HG03066 (cell line): ENCODE results near the gene KCNIP1.

ENCODE experiments used
- ATAC-seq: cut with Tn5 transposase; IDR thresholded peaks from one replicate; pipeline ENCODE4 v1.9.1; 2021; ENCODE audit warnings: low read depth; ENCODE audit not compliant: unreplicated experiment

The KCNIP1 gene

DNA sequence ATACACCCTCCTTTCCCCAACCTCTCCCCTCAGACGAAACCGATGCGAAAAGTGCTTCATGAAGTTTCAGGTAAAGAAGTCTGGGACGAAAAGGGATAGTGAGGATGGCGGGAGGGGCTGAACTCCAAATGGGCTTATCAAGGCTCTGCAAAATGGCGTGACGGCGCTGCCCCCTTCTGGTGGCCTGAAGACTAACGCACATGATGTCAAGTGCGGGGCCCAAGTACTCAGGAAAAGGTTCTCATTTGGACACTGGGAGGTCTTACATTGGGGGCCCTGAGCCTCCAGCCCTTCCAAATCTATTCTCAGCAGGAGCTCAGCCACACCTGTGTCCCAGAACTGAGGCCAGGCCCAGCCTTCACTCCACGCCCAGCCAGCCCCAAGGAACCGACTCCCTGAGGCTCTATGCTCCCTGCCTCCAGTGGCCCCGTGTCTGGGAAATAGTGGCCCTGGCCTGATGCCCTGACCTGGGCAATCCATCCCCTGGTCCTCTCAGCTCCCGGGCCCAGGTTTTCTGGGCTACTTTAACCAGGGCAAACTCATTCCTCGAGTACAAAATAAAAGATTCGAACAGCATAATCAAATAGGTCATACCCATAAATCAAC, 119.9 kb downstream of the KCNIP1 start:
- ATAC-seq, result no peak

- no peak for ATAC-seq
Observed at GRCh38 chr5:170625221-170626165, 121.7 kb downstream of the KCNIP1 start.

DNA sequence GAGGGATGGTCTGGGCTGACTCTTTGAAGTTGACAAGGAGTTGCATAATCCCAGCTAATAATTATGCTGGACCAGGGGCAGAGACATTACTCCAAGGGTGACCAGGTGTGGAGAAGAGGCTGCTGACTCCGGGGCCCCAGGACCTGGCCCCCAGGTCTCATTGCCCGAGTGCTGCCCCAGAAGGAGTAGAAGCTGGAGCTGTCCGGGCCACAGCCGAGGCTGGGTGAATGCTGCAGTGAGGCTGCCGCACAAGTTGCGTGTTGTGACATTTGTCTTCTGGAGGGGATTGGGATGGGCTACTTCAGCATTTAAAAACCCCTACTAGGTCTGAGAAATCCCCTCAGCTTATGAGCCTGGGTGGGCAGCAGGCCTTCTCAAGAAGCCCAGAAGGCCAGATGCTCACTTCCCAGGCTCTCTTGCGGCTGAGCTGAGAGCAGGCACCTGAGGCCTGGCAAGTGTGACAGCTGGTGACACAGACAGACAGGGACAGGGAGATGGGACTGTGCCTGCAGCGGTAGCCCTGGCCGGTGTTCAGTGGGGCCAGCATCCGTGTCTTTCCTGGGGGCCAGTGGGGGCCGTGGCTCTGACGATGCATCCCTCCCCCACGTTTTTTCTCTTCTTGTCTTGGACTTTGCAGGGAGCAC, 122.8 kb downstream of the KCNIP1 start:
- ATAC-seq, result no peak

- ATAC-seq, result no peak
Observed at GRCh38 chr5:170627271-170627670, 123.5 kb downstream of the KCNIP1 start.

- ATAC-seq, result no peak
Observed at GRCh38 chr5:170628028-170628427, 124.2 kb downstream of the KCNIP1 start.

DNA sequence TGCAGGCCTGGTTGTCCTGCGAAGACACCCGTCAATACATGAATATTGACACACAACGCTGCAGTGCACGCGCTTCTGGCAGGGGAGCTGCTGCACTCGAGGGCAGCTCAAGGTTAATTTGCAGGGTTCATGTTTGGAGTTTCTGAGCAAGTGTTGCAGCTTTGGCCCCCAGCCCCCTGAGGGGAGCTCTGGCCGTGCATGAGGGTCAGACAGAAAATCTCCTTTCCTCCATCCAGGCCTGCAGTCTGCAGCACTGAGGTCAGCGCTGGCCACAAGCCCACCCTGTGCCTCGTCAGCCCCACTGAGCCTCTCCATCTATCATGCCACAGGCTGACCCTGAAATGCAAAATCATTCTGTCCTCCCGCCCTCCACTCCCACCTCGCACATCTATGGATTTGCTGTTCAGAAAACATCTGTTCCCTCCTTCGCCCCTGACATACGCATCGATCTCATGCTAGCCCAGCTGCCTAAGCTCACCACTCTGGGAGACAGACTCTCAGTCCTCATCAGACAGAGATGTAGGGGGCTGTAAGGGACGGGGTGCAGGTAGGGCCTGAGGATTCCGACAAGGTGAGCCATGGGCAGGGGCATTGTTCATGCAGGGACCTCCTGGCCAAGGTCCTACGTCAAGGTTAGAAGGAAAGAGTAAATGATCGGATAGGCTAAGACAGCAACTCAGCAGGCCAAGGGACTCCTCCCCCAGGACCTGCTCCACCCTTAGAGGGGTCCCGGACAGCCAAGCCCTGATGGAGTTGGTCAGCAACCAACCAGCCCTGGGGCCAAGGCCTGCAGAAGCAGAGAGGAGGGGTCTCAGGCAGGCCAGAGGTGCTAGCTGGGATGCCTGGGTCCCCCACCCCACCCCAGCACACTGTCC, 125.1 kb downstream of the KCNIP1 start:
- ATAC-seq, result no peak

- ATAC-seq, result no peak
Observed at GRCh38 chr5:170629566-170630175, 125.9 kb downstream of the KCNIP1 start.

DNA sequence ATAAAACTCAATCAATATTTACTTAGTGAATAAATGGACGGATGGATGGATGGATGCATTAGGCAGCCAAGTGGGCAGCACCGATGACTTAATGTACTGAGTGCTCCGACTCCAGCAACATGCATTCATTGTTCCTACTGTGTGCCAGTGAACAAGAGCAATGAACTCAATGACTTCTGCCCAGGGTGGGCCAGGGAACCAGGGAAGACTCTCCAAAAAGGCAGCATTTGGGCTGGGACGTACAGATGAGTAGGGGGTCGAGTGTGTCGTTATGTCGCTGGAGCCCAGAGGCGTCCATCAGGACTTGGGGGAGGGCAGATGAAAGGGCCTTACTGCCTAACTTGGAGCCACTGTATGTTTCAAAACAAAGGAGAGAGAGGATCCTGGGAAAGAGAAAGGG, 126.4 kb downstream of the KCNIP1 start:
- no peak for ATAC-seq

DNA sequence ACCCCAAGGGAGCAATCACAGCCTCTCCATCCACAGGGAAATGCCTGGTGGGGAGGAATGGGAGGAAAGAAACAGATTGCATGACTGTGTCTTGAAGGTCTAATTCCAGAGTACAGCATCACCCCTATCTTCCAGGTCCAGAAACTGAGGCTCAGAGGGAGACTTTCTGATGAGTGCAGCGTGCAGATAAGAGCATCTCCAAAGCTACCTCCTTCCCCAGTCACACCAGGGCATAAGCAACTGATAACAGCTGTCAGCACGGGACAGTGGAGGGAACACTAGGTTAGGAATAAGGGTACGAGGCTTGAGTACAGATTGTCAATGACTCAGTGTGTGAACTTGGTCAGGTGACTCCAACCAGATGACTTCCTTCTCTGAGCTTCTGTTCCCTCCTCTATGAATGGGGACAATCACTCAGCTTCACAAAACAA, 126.9 kb downstream of the KCNIP1 start:
- ATAC-seq, result no peak

DNA sequence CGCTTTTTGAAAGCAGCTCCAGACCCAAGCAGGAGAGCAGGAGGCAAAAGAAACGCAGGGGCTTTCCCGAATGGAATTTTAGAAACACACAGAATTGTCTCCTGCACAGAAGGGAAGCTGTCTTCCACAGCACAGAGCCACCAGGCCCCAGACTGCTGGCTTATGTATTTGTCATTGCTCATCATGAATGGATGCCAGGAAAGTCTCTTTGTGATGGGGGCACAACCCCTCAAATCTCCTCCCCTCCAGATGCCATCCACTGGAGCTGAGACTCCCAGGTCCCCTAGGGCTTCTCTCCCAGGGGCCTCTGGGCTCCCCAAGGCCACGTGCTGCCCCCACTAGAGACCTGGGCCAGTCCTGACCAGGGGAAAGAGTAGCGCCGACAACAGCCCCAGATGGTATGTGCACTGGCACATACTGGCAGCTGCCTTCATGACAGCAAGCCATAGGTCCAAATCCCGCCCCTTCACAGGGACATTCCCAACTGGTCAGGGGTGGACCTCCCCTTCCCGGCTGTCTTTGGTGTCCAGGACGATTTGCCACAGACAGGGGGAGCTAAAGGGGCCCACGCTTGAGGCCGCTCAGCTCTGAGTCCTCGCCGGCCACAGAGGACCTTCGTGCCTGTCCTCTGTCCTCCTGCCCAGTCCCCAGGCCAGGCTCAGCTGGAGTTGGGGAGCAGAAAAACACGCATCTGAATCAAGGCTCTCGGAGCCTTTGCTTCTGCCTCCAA, 127.8 kb downstream of the KCNIP1 start:
- no peak for ATAC-seq

DNA sequence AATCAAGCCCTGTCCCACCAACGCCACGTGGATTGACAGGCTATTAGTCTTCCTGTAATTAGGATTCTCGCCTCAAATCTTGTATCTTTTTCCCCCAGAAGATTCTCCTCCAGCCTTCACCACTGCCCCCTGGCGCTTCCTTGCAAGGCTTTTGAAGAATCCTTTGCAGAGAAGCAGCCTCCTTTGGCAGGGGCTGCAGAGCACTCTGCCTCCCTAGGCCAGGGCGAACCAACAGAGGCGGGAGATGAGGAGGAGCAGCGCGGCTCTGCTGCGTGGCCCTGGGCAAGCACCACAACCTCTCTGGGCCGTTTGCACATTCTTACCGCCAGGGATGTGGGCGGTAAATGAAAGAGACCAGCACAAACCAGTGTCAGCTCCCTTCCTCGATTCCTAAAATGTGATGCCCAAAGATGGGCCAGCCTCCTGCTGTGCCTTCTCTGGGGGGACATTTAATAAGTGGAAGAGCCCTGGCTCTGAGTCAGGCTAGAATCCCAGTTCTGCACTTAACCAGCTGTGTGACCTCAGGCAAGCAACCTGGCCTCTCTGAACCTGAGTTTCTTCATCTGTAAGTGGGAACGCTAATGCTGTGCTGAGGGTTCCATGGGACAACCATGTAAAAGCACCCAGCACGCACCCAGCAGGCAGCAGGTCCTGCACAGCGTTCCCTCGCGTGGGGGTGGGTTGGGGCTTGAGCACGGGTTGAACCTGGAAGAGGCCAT, 128.6 kb downstream of the KCNIP1 start:
- ATAC-seq, result no peak

- no peak for ATAC-seq
Observed at GRCh38 chr5:170632985-170633234, 129.1 kb downstream of the KCNIP1 start.

DNA sequence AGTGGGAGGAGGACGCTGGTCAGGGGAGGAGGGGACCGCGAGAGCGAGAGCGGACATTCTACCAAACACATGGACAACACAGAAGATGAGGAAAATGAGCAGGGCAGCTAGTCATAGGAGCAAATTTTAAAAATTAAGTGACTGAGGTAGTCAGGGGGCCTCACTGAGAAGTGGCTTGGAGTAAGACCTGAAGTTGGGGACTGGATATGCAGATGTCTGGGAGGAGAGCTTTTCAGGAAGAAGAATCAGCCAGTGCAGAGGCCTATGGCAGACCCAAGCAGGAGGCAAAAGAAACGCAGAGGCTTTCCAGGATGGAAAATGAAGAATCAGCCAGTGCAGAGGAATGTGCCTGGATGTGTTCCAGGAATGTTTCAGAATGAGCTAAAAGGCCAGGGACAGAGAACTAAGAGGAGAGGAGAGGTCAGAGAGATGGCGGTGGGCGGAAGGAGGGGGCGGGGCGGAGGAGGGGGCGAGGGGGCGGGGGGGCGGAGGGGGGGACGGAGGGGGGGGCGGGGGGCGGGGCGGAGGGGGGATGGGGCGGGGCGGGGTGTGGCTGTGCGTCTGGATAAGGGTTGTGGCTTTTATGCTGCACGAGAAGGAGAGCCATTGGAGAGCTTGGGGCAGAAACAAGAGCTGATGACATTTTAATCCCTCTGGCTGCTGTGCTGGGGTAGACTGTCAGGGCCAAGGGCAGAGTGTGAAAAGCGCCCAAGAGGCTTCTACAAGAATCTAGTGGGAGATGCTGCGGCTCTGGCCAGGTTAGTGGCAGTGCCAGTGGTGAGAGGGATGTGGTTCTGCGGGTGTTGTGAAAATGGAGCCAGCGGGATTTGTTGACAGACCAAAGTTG, 129.6 kb downstream of the KCNIP1 start:
- ATAC-seq, result no peak

GRCh38 chr5:170634256-170634990, 130.6 kb downstream of the KCNIP1 start:
- ATAC-seq, result no peak

- no peak for ATAC-seq
Observed at GRCh38 chr5:170635706-170636105, 131.9 kb downstream of the KCNIP1 start.

DNA sequence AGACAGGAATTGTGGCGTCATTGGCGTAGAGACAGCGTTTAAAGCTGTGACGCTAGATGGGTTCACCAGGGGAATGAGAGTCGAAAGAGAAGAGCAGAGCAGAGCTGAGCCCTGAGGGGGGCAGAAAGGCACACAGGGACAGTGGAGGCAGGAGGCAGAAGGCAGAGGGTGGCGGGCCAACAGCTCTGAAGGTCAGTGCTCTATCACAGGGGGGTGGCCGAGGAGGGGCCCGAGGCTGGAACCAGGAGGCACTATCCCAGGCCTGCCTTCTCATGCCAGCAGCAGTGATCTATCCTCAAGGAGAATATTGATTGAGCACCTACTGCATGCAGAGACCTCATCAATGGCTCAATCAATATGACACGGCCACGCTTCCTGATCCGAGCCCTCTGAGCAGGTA, 132.4 kb downstream of the KCNIP1 start:
- ATAC-seq, result no peak

DNA sequence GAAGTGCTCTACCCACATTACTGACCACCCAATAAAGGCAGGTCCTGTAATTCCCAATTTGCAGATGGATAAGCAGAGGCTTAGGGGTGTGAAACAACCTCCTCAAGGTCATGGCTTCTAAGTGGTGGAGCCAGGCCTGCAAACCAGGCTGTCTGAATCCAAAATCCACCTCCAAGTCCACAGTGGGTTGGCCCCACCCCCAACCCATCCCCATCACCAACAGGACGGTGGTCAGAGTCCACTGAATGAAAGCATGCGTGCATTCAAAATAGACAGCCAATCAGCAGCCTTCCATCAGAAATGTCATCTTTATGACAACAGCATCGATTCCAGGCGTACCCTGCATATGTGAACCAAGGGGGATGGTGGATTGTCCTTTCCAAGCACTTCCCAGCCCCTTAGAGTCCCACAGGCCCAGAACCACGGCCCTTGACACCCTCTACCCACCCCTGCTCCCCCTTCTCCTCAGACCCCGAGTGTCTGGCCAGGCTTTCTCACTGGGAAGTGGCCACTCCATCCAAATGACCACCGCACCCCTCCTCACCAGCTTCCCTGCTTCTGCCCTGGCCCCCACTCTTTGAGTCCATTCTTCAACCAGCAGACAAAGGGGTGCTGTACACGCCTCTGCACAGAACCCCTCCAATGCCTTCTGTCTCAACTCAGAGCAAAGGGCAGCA, 133.1 kb downstream of the KCNIP1 start:
- no peak for ATAC-seq
